Natural killer cell (primary cell): ENCODE results near the gene SYT11. TPM values are rescaled to one million over a fixed set of nuclear protein-coding genes. Genes with fewer than 3 reads are reported as not detected.

Experiments used
- ATAC-seq, 3 donors: fragments of 150-1000 bp in 2 of 3; fragments of 200-7000 bp in 1 of 3; cut with Tn5 transposase; 1 replicate in 1 of 3; 2 replicates in 2 of 3; pipeline ENCODE4 v1.10.0; 2021; ENCODE audit warnings: mild to moderate bottlenecking in 2 of 3, moderate library complexity in 2 of 3
- DNase-seq, 2 donors: peaks; one replicate each; pipeline versions ENCODE4 v3.0.0 to v3.0.0-alpha.2; 2013 to 2021; ENCODE audit warnings: mixed read lengths in 1 of 2
- H3K27ac ChIP-seq: one replicate; pipeline ENCODE4 v1.5.1; 2013; ENCODE audit warnings: mild to moderate bottlenecking, low read length
- H3K27me3 ChIP-seq: one replicate; pipeline ENCODE4 v1.6.1; 2013; ENCODE audit warnings: low read length; ENCODE audit not compliant: control insufficient read depth, insufficient read depth
- H3K36me3 ChIP-seq: one replicate; pipeline ENCODE4 v1.6.1; 2013; ENCODE audit warnings: low read length; ENCODE audit not compliant: control insufficient read depth, insufficient read depth
- H3K4me1 ChIP-seq: one replicate; pipeline ENCODE4 v1.6.1; 2013; ENCODE audit warnings: low read length; ENCODE audit not compliant: control insufficient read depth, insufficient read depth
- H3K4me3 ChIP-seq: one replicate; pipeline ENCODE4 v1.5.1; 2013; ENCODE audit warnings: low read length
- H3K9me3 ChIP-seq: one replicate; pipeline ENCODE4 v1.6.1; 2013; ENCODE audit warnings: low read length; ENCODE audit not compliant: control insufficient read depth, insufficient read depth
- H3K27ac Mint-ChIP-seq, 2 donors: one replicate each; pipeline ENCODE4 v1.8.0; 2022; ENCODE audit warnings: mild to moderate bottlenecking in 2 of 2, mixed read lengths in 2 of 2, moderate library complexity in 1 of 2
- H3K27me3 Mint-ChIP-seq, 2 donors: one replicate each; pipeline ENCODE4 v1.8.0; 2022; ENCODE audit warnings: low read depth in 2 of 2, mixed read lengths in 2 of 2
- H3K36me3 Mint-ChIP-seq: one replicate; pipeline ENCODE4 v1.8.0; 2022; ENCODE audit warnings: mixed read lengths
- H3K4me1 Mint-ChIP-seq, 2 donors: one replicate each; pipeline ENCODE4 v1.8.0; 2022; ENCODE audit warnings: mixed read lengths in 2 of 2
- H3K4me3 Mint-ChIP-seq: one replicate; pipeline ENCODE4 v1.8.0; 2022; ENCODE audit warnings: mild to moderate bottlenecking, moderate library complexity, mixed read lengths
- H3K9me3 Mint-ChIP-seq, 2 donors: one replicate each; pipeline ENCODE4 v1.8.0; 2022; ENCODE audit warnings: mixed read lengths in 2 of 2
- CTCF ChIP-seq: fragments of 200-600 bp; IDR thresholded peaks from one replicate; pipeline ENCODE4 v1.8.0; 2022; ENCODE audit warnings: antibody characterized with exemption
- WGBS: methylation state at CpG from one replicate; pipeline ENCODE4 v1.1.7; 2013; ENCODE audit warnings: missing lambda C conversion rate; ENCODE audit not compliant: insufficient coverage; 5-methylcytosine and 5-hydroxymethylcytosine counted together
- intact Hi-C: fragments of 100-400 bp; cut with micrococcal nuclease; formaldehyde crosslinking; loops from one replicate; pipeline ENCODE4 v1.14.2; 2022
- total RNA-seq, 4 donors: library from RNA; stranded (reverse); fragments of 120-200 nt in 1 of 4; gene quantifications; one replicate each; pipeline versions ENCODE4 v1.2.3 to v1.2.4, GENCODE V29; 2013 to 2022

SYT11 gene
- total RNA-seq, 3 donors from 2014 or later (not counting 1 experiment from before 2014, with no cell fraction given), result 38.1 to 42.8 (median 39.8) TPM

- H3K36me3 Mint-ChIP-seq, result no peaks in the 10 kb centered on the region
- no peak overlapping the region for H3K4me3 Mint-ChIP-seq
- H3K4me1 Mint-ChIP-seq, result peaks cover 25 to 39% of the 10 kb centered on the region in 2 donors
These were observed 9.0 kb upstream of the SYT11 start for GRCh38 chr1:155850345-155850744.

GRCh38 chr1:155856257-155856974, 3.0 kb upstream of the SYT11 start:
- no peaks in the 10 kb centered on the region for H3K9me3 ChIP-seq
- H3K36me3 ChIP-seq, result peaks cover 20% of the 10 kb centered on the region
- 60% methylated on average over 19 of the region's 20 CpGs for WGBS
- ATAC-seq, result no peak
- Mint-ChIP-seq H3K4me1 (peaks cover 44 to 60% of the 10 kb centered on the region in 2 donors), H3K27ac (peak overlapping the region; percentile 95 to 99), H3K4me3 (peak overlapping the region; percentile 95), H3K27me3 (no peaks in the 10 kb centered on the region), H3K36me3 (no peaks in the 10 kb centered on the region), H3K9me3 (no peaks in the 10 kb centered on the region)
- intact Hi-C loops, result loop anchor here (5.0 kb wide), 1 partner anchor 121 kb away; the partner anchor contains the start of gene ARHGEF2
- peak overlapping the region; percentile 67 for H3K4me3 ChIP-seq
- no peak for DNase-seq
- H3K4me1 ChIP-seq, result peaks cover 33% of the 10 kb centered on the region
- H3K27ac ChIP-seq, result peak overlapping the region; percentile 79
- no peaks in the 10 kb centered on the region for H3K27me3 ChIP-seq
- no peak for TF ChIP-seq CTCF

More at GRCh38 chr1:155850345-155850744, 9.0 kb upstream of the SYT11 start:
- no peak for DNase-seq
- no peak for TF ChIP-seq CTCF
- Mint-ChIP-seq H3K9me3 (no peaks in the 10 kb centered on the region), H3K27ac (peak overlapping the region; percentile 23 to 65), H3K27me3 (no peaks in the 10 kb centered on the region)
- no peaks in the 10 kb centered on the region for H3K9me3 ChIP-seq
- H3K4me3 ChIP-seq, result no peak overlapping the region
- H3K27ac ChIP-seq, result no peak overlapping the region
- peaks cover 37% of the 10 kb centered on the region for H3K36me3 ChIP-seq
- H3K4me1 ChIP-seq, result no peaks in the 10 kb centered on the region
- H3K27me3 ChIP-seq, result no peaks in the 10 kb centered on the region
- intact Hi-C loops, result no loop called here
- 95% methylated on average over 2 of the region's 3 CpGs for WGBS
- ATAC-seq, result no peak

- Histone ChIP-seq H3K4me3 (peak within 1 kb of the TSS; percentile 67), H3K36me3 (peaks cover 17% of the 10 kb centered on the region), H3K27me3 (no peaks in the 10 kb centered on the region), H3K27ac (peak within 1 kb of the TSS; percentile 79), H3K4me1 (peaks cover 33% of the 10 kb centered on the region), H3K9me3 (no peaks in the 10 kb centered on the region)
- ATAC-seq (peak; percentile 49 to 69 (median 58)), DNase-seq (peak; percentile 84 to 97)
- TF ChIP-seq CTCF, result no peak
- Mint-ChIP-seq H3K27me3 (no peaks in the 10 kb centered on the region), H3K36me3 (no peaks in the 10 kb centered on the region), H3K9me3 (no peaks in the 10 kb centered on the region), H3K27ac (peak within 1 kb of the TSS; percentile 95 to 99), H3K4me1 (peaks cover 44 to 56% of the 10 kb centered on the region in 2 donors), H3K4me3 (peak within 1 kb of the TSS; percentile 95)
- intact Hi-C loops, result loop anchor here (5.0 kb wide), 1 partner anchor 120 kb away; the partner anchor contains the start of gene ARHGEF2
- 22% methylated on average over 46 of the region's 46 CpGs for WGBS
These were observed 2.1 kb upstream of the SYT11 start, which contains the start of gene GON4L for GRCh38 chr1:155856975-155857930. GON4L (minus strand) TSS chr1:155857214; CDS start chr1:155853780, 3,434 bp downstream.
